ENCODE data around the gene BLOC1S1.
A peak's percentile ranks its signal among the peaks of the same experiment; 100 is the strongest.

BLOC1S1 gene

DNA sequence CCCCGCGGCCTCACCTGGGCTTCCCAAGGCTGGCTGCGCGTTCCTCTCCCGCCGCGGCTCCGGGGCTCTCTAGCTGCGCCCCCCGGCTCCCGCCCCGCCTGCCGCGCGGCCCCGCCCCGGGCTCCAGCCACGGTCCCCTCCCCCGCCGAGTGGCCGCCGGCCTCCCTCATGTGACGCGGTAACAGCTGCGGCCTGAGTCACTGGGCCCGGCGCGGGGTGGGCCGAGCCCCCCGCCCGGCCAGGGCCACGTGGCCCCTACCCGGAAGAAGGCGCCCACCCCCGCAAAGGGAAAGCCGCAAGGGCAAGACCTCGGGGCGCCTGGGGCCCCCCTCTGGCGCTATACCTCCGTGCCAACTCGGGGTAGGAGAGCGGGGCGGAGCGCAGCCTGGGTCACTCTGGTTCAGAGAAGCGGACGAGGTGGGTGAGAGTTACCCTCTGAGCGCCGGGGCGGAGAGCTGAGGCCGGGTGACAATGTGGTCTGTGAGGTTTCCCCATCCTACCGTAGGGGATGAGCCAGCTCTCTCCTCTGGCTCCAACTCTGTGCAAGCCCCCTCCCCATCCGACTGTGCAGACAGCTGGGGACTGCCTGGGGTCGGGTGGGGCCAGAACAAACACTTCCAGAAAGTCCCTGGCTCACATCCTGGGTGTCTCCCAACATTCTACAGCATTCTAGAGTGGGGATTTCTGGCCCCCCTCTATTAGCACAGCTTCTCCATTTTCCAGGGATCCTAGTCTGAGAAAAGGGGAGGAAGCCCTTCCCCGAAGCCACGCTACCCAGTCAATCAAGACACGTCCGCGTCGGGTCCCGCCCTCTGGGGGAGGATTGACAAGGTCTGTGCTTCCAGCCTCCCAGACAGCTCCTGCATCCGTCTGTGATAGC lies 13.3 kb downstream of the BLOC1S1 start, which contains the start of gene CD63:
Gene CD63 (minus strand): TSS at position 71 of the 880 bp plus-strand sequence. CDS start 668 bp downstream, outside the sequence.
- peak; percentile 42 for DNase-seq

DNA sequence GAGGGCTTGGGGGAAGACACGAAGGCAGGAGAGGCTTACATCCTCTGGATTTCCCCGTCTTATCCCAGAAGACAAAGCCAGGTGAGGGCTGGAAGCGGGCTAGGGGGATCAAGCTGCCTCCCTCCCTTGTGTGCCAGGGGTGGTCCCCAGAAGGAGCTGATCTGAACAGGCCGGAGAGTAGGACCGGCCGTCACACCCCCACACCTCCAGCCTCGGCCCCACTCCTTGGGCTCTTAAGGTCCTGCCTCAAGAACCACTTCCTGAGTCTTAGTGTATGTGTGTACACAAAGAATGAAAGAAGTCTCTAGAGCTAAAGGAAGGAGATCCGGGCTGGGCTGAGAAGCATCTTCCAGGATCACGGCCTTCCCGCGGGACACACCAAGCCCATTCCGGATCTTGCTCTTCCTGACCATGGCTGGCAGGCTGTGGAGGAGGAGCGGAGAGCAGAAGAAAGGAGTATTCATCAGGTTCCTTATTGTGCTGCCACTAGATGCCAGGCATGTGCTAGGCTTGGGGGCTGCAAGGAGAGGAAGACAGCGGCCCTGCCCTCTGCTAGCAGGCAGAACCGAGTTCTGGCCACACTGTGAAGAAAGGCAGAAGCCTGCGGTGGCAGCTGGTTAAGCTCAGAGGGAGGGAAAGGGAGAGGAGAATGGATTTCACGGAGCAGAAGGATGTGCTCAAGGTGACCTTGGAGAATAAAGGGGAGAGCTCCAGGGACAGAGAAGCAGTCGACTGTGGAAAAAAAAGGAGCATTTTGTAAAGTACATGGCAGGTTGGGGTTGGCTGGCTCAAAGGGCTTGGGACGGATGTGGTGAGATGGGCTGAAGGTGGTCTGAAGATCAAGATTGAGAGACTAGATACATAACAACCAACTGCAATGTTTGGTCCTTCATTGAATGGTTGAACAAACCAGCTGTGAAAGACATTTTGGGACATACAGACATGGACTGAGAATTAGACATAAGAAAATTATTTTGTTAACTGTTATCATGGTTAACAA lies 14.3 kb downstream of the BLOC1S1 start:
- peak; percentile 39 for DNase-seq

DNA sequence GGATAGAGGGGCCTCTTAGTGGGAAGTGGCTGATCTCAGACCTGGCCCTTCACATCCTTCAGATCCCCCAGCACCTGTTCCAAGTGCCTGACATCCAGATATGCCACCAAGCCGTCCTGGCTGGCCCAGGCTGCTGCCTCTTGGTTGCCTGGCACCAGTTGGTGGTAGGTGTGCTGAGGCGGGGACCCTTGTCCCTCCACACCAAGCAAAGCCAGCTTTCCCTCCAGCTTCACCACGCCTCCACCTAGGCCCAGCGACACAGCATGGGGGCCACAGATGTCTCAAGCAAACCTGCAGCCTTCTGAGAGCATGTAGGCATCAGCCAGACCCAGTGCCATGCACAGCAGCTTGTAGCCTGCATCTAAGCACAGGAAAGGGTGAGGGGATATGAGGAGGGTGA lies 16.4 kb downstream of the BLOC1S1 start:
- no peak for DNase-seq

DNA sequence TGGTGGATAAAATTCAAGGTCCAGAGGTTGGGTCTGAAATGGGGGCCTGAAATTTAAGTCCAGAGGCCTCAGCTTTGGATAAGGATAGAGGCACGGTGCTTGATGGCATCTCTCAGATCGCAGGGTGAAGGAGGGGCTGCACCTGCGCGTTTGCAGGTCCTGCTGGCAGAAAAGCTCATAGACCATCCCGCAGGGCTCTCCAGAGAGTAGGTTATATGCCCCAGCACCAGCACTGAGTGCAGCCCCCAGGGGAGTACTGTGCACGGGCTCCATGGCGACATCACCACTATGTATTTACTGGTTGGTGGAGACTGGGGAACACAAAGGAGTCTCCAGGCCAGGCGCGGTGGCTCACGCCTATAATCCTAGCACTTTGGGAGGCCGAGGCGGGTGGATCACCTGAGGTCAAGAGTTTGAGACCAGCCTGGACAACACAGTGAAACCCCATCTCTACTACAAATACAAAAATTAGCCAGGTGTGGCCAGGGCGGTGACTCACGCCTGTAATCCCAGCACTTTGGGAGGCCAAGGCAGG lies 17.2 kb downstream of the BLOC1S1 start:
- no peak for DNase-seq

DNA sequence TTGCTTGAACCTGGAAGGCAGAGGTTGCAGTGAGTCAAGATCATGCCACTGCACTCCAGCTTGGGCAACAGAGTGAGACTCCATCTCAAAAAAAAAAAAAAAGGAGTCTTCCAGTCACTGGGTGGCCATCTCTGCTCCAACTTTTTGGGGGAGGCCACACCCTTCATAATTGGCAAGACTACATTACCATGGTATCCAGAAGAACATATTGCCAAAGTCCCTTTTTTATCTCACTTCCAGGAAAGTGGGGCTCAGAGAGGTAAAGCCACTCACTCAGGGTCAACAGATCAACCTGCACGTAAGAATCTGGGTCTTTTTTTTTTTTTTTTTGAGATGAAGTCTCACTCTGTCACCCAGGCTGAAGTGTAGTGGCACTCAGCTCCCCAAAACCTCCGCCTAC lies 18.0 kb downstream of the BLOC1S1 start:
- no peak for DNase-seq

DNA sequence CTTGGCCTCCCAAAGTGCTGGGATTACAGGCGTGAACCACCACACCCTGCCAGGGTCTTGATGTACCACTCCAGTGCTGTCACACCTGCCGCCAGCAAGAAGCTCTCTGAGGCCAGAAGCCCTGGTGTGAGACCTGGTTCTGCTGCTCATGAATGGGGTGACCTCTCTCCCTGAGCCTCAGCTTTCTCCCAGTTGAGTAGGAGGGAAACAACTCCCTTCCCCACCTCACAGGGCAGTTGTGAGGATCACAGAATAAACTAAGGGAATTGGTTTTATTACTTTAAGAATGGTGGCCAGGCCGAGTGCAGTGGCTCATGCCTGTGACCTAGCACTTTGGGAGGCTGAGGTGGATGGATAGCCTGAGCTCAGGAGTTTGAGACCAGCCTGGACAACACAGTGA lies 18.7 kb downstream of the BLOC1S1 start:
- DNase-seq: no peak

DNA sequence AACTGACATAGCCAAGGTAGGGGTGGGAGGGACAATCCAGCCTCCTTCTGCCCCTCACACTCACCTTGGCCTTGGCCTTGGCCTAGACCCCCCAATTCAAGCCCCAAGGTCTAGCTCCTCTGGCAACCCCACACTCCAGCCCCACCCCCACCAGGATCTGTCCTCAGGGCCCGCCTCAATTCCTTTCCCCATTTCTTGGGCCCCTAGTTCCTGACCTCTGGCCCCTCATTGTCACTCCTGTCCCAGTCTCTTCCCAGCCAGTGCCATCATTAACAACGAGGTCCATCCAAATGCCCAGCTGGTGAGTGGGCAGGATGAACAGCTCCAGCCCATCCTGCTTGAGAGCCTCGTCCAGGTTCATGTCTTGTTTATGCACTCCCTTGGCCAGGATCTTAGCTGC lies 20.2 kb downstream of the BLOC1S1 start:
- DNase-seq: no peak

DNA sequence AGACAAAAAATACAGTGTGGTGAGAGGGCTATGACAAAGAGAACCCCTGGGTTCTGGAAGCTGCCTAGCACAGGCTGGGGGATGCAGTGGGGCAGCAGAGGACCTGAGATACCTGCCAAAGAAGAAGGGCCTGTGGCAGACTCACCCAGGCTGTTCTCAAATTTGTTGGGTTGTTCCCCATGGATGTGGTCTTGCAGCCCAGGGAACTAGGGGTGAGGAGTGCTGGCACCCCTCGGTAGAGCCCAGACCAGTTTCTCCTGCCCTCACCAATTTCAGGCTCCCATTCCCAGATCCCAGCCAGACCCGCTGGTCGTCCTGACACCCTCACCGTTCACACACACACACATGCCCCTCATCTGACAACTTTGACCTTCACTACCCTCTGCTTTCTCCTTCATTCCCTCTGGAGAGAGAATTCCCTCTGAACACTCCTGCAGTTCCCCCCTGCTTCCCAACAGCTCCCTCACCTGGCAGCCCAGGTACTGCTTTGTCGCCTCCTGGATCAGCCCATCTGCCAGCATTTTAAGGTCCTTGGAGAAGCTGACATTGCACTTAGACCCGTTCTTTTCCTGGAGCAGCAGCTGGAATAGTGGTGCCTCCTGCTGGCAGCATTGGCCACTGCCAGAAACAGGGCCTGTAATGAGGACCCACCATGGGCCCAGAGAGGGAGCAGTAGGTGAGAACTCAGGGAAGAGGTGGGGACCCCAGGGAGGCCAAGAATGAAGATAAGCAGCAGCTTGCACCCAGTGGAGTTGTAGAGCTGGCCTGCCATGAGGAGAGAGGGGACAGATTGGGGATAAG lies 21.1 kb downstream of the BLOC1S1 start:
- DNase-seq: peak; percentile 61

DNA sequence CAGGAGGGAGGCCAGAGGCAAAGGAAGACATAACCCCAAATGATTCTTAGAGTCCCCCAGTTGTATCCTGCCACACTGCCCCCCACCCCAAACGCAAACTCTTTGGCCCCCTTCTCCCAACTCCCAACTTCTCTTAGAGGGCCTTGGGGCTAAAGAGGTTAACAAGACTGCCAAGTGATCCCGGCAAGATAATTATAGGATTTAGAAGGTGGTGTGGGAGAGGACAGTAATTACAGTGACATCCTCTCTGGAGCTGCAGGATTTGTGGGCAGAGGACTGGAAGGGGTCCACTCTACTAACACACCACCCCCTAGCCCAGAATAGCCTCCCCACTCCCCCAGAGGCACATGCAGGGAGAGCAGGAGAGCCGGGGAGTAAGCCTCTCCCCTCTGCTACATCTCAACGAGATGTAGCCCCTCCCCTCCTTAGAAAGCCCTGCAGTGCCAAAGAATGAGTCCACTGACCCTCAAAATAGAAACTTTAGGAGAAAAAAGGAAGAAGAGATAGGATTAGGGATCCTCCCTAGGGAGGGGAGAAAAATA lies 21.8 kb downstream of the BLOC1S1 start:
- DNase-seq: peak; percentile 71

DNA sequence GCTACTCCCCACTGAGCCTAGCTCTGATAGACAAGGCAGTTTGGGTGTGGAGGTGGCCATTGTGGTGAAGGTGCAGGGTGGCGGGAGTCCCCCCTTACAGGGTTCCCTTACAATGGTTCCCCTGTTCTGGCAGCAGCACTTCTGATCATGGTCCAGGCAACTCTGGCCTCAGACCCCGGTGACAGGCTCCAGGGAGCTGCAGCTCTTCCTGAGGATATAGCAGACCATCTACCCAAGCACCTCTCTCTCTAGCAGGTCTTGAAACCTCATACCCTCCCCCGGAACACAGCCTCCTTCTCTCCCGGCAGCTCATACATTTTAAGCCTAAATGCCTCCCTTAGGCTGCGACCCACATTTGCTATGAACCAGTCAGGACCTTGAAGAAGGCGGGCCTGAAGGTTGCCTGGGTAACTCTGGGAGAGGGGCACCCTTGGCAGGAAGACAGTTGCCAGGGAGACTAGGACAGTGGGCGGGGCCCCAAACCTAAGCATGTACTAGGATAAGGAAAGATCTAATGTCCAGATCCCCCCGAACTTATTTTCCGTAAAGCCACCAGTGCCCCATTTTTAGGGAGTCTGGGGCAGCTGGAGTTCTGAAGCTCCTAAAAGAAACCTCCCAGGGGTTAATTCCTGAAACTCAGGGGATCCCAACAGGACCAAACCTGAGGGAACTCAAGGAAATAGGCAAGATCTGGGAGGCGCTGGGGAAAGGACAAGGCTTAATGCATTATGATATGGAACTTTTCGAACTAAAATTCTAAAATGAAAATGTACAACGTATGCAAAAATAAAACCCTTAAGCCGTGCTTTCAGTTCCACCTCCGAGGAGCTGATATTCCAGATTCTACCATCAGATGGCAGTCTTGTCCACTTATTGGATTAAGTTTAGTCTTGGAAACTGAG lies 22.5 kb downstream of the BLOC1S1 start:
- peak; percentile 76 for DNase-seq

DNA sequence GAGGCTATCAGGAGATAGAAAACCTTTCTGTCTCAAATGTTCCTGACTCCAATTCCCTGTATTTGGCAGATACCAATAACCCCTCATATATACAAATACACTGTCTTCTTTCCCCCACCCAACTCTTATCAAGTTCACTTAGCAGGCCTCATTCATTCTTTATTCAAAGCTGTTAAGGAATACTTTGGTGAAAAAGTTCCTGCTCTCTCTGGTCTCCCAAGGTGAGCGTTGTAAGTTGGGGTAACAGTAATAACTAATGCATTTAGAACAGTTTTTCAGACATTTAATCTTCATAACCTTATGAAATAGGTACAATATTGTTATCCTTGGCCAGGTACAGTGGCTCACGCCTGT lies 23.2 kb downstream of the BLOC1S1 start:
- no peak for DNase-seq

DNA sequence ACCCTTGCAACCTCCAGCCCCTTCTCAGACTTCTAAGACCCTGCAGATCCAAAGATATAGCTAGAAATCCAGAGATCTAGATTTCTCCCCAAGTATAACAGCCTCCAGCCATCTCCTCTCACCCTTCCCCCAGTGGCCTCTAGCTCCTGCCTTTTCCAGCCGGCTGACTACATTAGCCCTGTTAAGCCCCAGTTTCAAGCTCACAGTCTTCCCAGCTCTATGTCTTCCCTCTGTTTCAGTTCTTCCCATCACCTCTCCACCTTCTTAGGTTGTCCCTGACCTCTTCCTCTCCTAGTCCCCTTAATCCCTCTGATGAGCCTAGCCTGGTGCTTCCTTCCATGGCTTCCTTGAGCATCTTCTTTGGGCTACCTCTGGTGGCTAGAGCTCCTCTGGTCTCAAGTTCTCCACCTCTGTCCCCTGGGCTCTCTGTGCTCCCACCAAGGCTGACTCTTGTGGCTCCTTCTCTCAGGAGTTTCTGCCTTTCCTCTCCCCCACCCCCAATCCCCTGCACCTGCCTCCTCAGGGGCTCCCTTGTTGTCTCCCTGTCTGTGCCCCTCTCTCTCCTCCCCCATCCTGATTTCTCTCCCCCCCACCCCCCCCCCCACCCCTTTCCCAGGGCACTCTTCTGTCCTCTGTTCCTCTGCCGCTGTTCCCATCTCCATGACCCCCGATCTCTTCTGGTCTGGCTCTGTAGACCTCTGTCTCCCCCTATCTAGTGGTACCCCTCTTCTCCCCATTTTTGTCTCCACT lies 26.3 kb downstream of the BLOC1S1 start:
- no peak for DNase-seq

DNA sequence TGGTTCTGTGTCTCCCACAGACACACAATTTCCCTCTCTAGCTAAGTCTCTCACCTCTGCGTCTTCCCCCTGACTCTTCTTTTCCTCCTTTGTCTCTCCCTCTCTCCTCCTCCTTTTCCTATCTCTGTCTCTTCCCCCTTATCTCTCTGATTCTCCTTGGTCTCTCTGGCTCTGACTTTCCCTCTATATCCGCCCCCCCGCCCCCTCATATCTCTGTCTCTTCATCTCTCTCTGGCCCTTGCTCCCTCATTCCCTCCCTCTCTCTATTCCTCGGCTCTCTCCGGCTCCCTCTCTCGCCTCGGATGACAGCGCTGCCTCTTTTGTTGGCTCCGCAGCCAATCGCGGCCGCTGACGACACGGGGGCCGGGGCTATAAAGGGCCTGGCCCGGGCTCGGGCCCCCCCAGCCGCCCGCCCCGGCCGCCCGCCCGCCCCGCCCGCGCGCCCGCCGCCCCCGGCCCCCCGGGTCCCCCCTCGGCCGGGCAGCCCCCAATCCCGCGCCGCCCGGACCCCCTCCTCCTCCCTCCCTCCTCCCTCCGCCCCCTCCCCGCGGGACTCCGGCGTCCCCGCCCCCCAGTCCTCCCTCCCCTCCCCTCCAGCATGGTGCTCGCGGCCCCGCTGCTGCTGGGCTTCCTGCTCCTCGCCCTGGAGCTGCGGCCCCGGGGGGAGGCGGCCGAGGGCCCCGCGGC lies 27.0 kb downstream of the BLOC1S1 start, which contains the start of gene GDF11:
Gene GDF11 (plus strand): TSS at position 404 of the 687 bp plus-strand sequence. CDS start 195 bp downstream, at position 599.
- DNase-seq: peak; percentile 68

DNA sequence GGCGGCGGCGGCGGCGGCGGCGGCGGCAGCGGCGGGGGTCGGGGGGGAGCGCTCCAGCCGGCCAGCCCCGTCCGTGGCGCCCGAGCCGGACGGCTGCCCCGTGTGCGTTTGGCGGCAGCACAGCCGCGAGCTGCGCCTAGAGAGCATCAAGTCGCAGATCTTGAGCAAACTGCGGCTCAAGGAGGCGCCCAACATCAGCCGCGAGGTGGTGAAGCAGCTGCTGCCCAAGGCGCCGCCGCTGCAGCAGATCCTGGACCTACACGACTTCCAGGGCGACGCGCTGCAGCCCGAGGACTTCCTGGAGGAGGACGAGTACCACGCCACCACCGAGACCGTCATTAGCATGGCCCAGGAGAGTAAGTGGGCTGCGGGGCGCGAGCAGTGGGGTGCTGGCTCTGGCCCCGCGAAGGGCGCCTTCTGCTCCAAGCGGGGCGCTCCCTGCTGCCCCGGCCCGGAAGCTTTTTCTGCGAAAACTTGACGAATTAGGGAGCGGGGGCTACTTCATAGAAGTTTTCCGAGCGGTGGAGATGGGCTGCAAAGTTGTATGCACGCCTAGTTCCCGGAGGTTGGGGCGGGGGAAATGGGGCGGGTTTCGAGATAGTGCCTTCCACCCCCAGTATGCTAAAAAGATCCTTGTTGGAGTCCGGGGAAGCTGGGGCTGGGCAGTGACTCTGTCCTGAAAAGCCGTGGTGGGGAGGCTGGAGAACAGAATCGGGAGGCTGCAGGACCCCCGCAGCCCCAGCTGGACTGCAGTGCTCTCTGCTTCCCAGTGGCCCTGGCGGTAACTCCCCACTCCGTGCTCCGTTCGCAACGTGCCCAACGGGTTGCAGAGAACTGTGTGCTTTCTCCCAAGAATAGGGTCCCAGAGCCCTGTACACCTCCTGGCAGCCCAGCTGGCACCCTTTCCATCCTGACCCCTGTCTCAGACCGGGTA lies 27.8 kb downstream of the BLOC1S1 start:
- DNase-seq: no peak

DNA sequence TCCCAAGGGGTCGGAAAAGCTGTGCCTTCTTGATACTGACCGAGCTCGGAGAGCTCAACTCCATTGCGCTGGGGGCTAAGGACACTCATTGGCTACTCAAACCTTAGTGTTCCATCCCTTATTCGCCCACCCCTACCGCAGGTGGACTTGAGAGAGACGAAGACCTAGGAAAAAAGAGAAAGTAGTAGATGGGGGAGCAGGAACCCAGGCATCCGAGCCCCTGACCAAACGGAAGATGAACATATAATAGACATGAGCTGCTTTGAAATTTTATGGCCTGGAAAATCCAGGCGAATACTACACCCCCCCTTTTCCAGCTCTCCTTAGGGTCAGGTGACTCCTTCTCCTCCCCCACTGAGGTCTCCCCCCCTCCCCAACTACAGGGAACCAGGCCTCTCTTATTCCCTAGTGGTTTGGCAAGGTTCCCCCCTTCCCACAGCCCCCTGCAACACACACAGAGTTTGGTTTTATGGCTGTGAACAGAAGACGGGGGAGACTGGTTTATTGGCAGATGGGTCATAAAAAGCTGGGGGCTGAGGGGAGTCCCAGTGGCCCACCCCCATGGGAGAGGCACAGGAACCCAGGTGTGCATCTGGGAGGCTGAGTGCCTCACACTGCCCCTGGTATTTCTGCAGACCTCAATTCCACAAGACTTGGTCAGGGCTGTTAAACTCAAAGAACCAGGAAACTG lies 28.6 kb downstream of the BLOC1S1 start:
- DNase-seq: no peak

DNA sequence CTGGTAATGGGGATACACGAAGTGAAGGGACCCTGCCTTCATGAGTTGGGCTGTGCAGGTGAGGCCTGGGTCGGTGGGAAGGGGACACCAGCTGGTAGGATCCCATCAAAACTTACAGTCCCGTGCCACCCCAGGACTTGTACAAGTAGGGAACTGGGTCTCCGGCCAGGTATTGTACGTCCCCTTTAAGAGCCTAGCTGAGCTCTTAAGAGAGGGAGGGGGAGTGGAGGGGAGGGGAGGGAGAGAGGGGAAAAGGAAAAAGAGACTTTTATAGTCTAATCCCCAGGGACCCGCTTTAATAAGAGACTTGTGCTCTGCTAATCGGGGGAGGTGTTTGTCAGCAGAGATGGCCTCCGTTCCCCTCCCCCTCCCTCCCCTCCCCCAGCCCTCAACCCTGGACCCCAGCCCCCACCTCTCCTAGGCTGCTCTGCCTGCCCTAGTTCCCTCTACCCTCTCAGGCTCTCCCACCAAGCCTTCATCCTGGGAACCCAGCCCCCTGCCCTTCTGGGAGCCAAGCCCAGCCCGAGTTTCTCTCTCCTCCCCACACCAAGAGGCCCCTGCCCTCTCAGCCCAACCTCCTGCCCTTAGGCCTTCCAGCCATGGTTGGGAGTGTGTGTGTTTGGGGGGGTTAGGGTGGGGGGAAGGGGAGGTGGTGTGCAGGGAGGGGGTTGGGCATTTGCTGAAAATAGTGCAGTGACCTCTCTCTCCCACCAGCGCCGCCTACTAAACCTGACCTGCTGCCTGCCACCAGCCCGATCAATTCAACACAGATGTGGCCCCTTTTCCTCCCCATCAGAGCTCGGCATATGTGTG lies 29.7 kb downstream of the BLOC1S1 start:
- DNase-seq: peak; percentile 46
